Liver (tissue), 3 donors: Measurements from ENCODE around the gene NCOR2.

ENCODE experiments used
- ATF3 ChIP-seq: IDR thresholded peaks from 2 replicates; pipeline ENCODE4 v1.6.1; 2016; ENCODE audit warnings: antibody characterized with exemption
- CTCF ChIP-seq: fragments of 150-350 bp; IDR thresholded peaks from 2 replicates; pipeline ENCODE4 v1.5.1; 2017; ENCODE audit warnings: improper control_type of control experiment, low read depth, low read length; ENCODE audit not compliant: missing input control
- EGR1 ChIP-seq, 2 donors: IDR thresholded peaks; 2 replicates each; pipeline ENCODE4 v1.6.1; 2016 to 2018; ENCODE audit warnings: antibody characterized with exemption in 2 of 2, low read depth in 2 of 2
- FOXA1 ChIP-seq: IDR thresholded peaks from 2 replicates; pipeline ENCODE4 v1.6.1; 2016; ENCODE audit warnings: antibody characterized with exemption
- GABPA ChIP-seq, 2 donors: IDR thresholded peaks in 1 of 2; conservative IDR thresholded peaks in 1 of 2; 2 replicates each; pipeline ENCODE4 v1.6.1; 2016; ENCODE audit warnings: antibody characterized with exemption in 2 of 2, mild to moderate bottlenecking in 1 of 2, moderate library complexity in 1 of 2
- JUND ChIP-seq, 2 donors: IDR thresholded peaks; 2 replicates each; pipeline ENCODE4 v1.6.1; 2016; ENCODE audit warnings: antibody characterized with exemption in 2 of 2
- MAX ChIP-seq: IDR thresholded peaks from 2 replicates; pipeline ENCODE4 v1.6.1; 2016; ENCODE audit warnings: antibody characterized with exemption
- RAD21 ChIP-seq, 2 donors: IDR thresholded peaks; 2 replicates each; pipeline ENCODE4 v1.6.1; 2016; ENCODE audit warnings: antibody characterized with exemption in 2 of 2, mild to moderate bottlenecking in 2 of 2
- REST ChIP-seq: IDR thresholded peaks from 2 replicates; pipeline ENCODE4 v1.6.1; 2016; ENCODE audit warnings: antibody characterized with exemption, mild to moderate bottlenecking
- TAF1 ChIP-seq: conservative IDR thresholded peaks from 2 replicates; pipeline ENCODE4 v1.6.1; 2016; ENCODE audit warnings: antibody characterized with exemption, mild to moderate bottlenecking
- YY1 ChIP-seq: IDR thresholded peaks from 2 replicates; pipeline ENCODE4 v1.6.1; 2016; ENCODE audit warnings: antibody characterized with exemption, mild to moderate bottlenecking
- ZBTB33 ChIP-seq: IDR thresholded peaks from 2 replicates; pipeline ENCODE4 v1.6.1; 2016; ENCODE audit warnings: antibody characterized with exemption
- donor health status: healthy.
- donor health status: healthy.

- TF ChIP-seq ZBTB33: no peak
- no peak for TF ChIP-seq CTCF
- no peak for TF ChIP-seq MAX
- TF ChIP-seq REST: no peak
- no peak for TF ChIP-seq ATF3
- TF ChIP-seq JUND (IDR thresholded peaks at IDR 0.05): no peak
- no peak for TF ChIP-seq TAF1
- TF ChIP-seq GABPA (IDR thresholded peaks at IDR 0.05 in 1 of 2, conservative IDR thresholded peaks at IDR 0.05 in 1 of 2): no peak
- no peak for TF ChIP-seq FOXA1
- TF ChIP-seq YY1: no peak
- no peak for TF ChIP-seq RAD21 (IDR thresholded peaks at IDR 0.05)
- no peak for TF ChIP-seq EGR1 (IDR thresholded peaks at IDR 0.05; ENCODE audit: low read depth in 2 of 2)
Measured at GRCh38 chr12:124610629-124611558, 43.5 kb upstream of the NCOR2 start.
